ENCODE measurements around the gene KCNK15.
A peak's percentile ranks its signal among the peaks of the same experiment; 100 is the strongest.

Gene KCNK15

DNA sequence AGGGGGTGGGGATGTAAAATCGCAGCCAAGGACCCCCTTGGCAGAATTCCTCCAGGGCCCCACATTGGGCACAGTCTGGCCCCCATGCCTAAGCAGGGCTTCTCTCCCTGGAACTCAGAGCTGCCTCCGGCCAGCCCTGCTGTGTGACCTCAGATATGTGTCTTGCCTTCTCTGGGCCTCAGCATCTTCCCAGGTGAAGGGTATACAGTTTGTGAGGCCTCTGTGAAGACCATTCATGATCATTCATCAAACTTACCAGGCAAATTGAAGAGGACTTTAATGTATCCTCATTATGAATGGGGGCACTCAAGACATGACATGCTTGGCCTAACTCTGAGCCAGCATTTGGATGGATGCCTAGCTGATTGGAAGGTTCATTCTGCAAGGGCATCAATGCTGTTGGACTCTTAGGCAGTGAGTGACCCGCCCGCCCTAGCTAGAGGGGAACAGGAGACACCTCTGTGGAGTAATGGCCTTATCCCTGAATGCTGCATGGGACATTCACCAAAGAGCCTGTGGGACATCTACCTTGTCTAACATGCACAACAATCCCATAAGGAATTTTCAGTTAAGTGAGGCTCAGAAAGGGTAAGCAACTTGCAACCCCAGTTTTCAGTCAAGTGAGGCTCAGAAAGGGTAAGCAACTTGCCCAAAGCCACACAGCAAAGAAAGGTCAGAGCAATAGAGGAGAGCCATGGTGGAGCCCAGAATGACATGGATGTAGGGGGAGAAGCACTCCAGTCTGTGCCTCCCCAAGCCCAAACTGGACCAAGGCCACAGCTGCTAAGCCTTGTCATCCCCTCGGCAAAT, 30.0 kb upstream of the KCNK15 start:
- no peak for DNase-seq

DNA sequence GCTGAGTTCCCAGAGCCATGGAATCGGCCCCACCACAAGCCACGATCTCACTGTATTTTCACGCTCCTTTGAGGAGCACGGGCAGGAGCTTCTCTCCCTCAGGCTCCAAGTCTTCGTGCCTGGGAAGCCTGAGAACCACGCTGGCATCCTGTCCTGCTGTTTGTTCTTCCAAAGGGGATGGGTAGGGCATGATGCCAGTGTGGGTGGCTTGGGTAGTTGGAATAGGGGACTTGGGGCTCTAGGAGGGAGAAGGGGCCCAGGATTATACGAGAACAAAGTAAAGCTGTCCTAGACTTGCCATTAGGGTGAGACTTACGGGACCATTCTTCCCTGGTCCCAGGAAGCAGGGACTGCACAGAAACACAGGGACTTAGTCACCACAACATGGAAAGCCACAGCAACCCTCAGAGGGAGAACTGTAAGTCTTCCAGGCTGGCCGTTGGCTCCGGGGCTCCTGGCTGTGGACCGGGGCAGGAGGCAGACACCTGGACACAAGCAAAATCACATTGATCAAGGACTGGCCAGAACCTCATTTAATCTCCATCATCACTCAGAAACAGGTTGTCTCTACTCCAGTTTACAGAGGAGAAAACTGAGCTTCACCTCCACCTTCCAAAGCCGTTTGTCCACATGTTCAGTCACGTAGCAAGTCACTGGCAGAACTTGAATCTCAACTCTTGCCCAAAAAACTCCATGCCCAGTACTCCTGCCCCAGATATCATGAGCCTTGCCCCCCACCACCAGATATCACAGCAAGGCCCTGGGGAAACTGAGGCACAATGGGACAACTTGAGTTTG, 29.2 kb upstream of the KCNK15 start:
- no peak for DNase-seq

DNA sequence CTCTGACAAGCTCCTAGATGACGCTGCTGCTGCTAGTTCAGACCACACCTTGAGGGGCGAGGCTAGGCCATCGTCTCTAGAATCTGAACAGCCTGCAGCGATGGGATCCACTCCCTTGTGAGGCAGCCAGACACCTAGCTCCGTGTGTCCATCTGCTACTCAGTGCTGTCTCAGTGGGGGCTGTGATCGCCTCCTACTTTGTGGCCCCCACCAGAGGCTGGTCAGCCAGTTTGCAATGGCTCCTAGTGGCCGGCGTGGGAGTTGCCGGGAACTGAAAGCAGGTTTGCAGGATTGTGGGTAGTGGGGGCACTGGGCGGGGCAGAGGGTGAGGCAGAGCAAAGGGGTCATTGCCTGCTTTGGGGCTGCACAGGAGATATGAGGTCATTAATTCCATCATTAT, 27.7 kb upstream of the KCNK15 start:
- peak; percentile 25 for DNase-seq

DNA sequence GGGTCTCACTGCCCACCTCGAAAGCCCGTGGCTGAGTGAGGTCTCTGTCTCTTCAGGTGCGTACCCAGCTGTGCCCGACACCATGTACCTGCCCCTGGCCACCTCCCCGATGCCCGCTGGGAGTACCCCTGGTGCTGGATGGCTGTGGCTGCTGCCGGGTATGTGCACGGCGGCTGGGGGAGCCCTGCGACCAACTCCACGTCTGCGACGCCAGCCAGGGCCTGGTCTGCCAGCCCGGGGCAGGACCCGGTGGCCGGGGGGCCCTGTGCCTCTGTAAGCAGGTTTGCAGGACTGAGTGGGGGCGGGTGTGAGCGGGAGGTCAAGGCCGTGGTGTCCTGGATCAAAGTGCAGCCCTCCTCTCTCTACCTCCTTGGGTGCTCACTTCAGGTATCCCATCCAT, 25.8 kb upstream of the KCNK15 start:
- DNase-seq = no peak

DNA sequence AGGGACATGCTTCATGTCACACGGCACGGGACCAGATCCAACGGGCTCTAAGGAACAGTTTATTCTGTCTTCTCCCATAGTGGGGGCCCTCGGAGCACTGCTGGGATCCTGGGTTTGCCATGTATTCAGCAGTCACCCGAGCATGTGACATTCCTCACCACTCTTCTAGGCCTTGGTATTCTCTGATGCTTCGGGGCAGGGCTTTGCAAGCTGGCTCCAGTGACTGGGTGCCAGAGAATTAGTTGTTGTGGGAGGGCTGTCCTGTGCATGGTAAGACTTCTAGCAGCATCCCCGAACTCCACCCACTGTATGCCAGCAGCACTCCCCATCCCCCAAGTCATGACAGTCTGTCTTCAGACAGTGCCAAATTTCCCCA, 25.1 kb upstream of the KCNK15 start:
- DNase-seq = no peak

DNA sequence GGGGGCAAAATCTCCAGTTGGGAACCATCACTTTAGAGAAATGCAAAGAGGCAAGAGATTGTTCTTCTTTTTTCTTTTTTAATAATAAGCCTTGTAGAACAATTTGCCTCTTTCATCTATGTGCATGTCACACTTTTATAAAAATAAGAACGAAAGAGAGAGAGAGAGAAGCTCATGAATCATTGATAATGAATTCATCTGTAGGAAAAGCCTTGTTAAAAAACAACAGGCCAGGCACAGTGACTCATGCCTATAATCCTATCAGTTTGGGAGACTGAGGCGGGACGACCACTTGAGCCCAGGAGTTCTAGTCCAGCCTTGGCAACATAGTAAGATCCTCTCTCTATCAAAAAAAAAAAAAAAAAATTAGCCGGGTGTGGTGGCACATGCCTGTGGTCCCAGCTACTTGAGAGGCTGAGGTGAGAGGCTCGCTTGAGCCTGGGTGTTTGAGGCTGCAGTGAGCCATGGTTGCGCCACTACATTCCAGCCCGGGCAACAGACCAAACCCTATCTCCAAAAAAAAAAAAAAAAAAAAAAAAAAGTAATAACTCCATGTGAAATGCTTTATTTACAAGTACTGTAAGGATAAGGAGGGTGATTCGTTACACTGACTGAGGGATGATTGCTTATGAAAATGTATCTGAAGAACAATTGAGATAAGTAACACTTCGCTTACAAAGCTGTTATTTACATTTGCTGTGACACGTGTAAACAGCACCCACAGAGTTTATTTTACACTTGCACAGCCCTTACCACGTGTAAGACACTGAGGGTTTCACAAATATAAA, 24.5 kb upstream of the KCNK15 start:
- no peak for DNase-seq

DNA sequence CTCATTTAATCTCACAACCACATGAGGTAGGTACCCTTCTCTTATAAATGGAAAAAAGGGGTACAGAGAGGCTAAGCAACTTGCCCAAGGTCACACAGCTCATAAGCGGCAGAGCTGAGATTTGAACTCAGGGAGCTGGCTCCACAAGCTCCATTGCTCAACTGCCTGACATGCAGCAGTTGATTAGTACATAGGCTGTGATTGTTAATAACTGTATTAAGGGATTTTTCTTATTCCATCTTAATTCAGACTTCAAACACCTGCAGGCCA, 23.9 kb upstream of the KCNK15 start:
- DNase-seq = no peak

DNA sequence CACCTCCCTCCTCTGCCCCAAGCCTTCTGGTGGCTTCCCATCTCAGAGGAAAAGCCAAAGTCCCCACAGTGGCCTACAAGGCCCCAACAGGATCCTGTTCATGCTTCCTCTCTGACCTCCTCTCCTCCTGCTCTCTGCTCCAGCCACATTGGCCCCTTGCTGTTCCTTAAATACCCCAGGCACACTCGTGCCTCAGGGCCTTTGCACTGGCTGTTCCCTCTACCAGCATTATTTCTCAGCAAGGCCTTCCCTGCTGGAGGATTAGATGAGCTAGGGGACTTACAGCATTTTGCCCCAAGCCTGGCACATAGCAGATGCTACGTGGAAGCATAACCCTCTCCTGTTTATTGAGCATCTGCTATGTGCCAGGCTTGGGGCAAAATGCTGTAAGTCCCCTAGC, 22.7 kb upstream of the KCNK15 start:
- DNase-seq = no peak

DNA sequence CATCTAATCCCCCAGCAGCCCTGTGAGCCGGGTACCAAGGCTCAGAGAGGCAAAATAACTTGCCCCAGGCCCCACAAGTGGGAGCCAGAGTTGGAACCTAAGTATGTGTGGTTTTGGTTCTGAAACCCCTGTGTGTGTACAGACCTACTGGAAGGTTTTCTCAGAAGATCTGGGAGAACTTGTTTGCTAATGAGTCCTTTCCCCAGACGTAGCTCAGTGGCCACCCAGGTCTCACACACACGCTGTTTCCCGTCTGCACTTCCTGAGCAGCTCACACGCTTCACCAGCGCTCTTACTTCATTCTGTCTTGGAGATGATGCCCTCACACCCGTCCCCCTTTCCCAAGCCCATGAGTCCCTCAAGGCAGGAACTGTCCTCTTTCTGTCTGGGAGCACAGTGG, 22.3 kb upstream of the KCNK15 start:
- no peak for DNase-seq

DNA sequence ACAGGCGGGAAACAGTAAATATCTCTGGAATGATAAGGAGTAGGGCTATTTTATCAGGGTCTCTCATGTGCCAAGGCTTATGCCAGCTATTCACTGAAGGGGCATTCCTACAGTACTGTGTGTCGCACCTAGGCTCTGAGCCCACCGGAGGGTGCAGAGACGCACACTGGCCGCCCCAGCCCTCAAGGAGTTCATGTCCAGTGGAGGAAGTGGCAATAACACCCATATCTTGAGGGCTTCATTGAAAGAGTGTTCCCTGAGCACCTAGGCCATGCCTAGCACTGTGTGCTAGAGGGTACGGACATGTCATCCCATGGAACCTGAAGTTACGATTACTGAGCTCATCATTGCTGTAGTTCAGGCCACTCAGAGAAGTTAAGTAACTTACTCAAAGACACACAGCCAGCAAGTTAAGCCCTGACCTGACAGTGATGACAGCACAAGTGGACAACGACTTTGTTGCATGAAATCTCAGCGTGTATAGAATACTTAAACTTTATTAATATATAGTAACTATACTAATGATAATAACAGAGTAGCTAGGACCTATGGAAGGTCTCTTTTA, 21.8 kb upstream of the KCNK15 start:
- no peak for DNase-seq

DNA sequence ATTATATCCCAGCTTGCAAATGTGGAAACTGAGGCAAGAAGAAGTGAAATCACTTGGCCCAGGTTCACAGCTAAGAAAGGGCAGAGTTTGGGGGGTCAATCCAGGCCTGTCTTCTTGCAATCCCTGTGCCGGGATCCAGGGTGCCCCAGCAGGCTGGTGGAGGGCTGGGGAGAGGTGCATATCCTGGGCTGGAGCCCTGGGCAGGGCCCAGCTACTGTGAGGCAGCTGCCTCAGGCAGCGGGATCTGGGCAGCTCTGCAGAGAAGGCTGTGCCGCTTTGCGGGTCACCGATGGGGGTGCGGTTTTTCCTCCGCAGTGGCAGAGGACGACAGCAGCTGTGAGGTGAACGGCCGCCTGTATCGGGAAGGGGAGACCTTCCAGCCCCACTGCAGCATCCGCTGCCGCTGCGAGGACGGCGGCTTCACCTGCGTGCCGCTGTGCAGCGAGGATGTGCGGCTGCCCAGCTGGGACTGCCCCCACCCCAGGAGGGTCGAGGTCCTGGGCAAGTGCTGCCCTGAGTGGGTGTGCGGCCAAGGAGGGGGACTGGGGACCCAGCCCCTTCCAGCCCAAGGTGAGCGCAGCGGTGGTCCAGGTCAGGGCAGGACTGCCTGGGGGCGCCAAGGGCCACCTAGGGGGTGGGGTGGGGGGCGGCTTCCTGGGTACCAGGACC, 21.1 kb upstream of the KCNK15 start:
- DNase-seq = no peak

DNA sequence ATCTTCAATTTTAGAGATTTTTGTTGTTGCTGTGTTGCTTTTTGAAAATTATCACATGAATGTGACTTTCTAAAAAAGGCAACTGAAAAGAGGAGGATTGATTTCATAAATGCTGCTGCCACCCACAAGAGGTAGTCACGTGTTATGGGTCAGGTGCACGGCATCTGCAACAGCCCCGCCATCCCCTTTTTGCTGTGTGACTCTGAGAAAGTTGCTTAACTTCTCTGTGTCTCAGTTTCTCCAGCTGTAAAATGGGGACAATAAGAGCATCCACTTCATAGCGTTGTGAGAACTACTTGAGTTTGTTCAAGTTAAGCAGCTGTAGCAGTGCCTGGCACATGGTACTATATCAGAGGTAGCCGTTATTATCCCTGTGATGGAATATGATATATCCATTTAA, 19.8 kb upstream of the KCNK15 start:
- no peak for DNase-seq

DNA sequence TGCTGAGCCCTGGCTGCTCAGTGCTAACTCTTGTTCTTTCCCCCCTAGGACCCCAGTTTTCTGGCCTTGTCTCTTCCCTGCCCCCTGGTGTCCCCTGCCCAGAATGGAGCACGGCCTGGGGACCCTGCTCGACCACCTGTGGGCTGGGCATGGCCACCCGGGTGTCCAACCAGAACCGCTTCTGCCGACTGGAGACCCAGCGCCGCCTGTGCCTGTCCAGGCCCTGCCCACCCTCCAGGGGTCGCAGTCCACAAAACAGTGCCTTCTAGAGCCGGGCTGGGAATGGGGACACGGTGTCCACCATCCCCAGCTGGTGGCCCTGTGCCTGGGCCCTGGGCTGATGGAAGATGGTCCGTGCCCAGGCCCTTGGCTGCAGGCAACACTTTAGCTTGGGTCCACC, 18.6 kb upstream of the KCNK15 start:
- no peak for DNase-seq

DNA sequence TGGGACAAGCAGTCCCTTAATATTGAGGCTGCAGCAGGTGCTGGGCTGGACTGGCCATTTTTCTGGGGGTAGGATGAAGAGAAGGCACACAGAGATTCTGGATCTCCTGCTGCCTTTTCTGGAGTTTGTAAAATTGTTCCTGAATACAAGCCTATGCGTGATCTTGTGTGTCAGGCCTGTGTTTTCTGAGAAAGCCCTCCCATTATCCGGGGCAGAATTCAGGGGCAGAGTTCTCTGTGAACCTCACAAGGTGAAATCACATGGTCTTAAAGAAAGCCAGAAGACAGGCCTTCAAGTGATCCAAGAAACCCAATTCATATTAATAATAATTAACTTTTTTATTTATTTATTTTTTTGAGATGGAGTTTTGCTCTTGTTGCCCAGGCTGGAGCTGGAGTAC, 18.0 kb upstream of the KCNK15 start:
- no peak for DNase-seq

DNA sequence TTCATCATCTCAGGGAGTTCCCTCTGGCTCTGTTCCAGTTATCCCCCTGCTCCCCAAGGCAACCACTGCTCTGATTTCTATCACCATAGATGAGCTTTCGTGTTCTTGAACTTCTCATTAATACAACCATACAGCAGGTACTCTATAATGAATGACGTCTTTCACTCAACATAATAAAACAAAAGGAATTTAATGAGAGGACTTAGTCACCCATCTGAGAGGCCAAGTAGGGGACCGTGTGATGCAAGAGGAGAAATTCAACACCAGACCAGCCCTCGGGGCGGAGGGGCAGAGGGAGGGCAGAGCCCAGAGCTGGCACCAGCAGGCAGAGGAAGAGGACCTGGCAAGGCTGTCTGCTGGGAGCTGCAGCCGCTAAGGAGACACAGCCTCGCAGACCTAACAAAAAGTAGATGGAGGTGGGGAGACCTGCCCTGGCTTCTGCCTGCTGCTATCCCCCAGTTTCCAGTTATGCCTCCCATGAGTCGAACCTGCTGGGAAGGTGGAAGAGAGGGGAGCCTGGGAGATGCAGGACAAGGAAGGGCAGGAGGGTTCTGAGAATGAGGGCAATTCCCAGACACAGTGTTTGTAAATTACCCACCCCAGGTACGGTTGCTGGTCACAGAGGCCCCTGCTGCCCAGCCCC, 16.7 kb upstream of the KCNK15 start:
- peak; percentile 79 for DNase-seq

DNA sequence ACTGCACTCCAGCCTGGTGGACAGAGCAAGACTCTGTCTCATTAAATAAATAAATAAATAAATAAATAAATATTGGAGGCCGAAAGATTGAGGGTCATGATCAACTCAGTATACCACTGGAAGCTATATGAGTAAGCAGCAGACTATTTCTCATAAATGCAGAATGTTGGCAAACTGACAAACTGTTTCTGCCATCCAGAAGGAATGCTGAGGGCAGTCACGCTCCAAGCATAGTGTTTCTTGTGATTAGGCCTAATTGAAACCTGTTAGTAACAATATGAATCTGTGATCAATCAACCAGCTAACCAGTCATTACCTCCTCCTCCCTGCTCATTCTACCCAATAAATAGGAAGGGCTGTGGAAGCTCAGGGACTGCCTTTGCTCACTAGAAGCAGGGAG, 15.2 kb upstream of the KCNK15 start:
- no peak for DNase-seq

DNA sequence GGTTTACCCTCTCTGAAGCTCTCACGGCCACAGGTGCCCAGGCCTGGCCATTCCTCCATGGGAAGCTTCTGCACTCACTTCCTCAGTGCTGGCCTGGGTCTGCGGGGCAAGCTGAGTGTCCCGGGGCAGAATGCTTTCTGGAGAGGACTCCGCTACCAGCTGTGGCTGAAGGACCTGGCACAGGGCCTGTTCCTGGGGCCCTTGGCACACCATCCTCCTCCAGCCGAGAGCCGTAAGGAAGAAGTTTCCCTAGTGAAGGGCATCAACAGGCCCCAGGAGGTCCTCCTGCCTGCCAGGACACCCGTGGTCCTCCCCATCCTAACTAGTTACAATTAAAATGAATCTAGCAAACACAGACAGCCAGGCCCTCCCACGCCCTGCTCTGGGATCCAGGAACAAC, 14.0 kb upstream of the KCNK15 start:
- no peak for DNase-seq

DNA sequence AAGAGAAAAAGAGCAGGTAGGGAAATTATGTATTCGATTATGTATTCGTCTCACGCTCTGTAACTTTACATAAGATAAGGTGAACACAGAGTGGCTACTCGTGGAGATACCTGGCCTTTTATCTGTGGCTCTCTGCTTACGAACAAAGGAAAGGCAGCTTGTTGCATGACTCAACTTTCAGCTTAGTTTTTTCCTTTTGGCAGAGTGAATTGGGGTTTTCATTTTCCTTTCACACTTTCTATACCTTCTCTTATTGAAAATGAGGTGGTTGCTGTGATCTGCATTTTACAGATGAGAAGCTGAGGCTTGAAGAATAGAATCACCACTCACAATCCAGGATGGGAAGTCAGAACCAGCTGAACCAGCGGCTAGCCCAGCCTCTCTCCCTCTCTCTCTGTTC, 13.3 kb upstream of the KCNK15 start:
- DNase-seq = no peak

DNA sequence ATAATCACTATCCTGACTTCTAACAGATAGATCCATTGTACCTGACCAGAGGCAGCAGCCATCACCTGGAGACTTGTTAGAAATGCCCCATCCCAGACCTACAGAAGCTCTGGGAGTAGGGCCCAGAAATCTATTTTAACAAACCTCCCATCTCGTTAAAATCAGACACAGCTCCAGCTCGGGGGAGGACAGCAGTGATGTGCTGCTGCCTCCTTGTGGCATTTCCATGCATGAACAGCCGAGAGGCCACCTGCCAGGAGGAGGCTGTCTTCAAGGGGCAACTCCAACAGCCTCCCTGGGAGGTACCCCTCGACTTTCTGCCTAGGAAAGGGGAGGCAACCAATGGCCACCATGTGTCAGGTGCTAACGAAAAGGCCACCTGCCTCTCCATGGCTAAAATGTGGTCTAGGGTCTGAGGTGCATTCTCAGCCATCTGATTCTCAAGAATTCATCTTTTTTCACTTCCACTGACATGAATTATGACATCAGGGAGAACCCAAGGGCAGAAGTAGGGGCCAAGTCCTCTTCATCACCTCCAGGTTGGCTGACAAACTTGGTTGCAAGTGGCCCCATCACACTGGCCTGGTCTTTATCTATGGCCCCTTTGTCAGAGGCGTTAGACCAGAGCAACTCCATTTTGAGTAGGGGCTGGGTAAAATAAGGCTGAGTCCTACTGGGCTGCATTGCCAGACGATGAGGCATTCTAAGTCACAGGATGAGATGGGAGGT, 12.2 kb upstream of the KCNK15 start:
- peak; percentile 76 for DNase-seq

DNA sequence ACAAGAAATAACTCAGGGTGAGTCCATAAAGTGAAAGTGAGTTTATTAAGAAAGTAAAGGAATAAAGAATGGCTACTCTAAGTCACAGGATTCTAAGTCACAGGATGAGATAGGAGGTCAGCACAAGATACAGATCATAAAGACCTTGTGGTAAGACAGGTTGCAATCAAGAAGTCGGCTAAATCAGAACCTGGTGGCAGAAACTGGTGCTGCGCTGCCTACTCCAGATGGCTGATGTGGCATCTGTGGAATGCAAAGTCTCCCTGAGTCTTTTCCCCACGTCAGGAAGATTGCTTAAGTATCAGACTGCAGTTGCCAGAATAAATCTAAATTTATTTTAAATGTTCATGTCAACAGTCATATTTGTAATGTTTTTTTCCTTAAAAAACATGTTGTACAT, 10.7 kb upstream of the KCNK15 start:
- DNase-seq = peak; percentile 24

DNA sequence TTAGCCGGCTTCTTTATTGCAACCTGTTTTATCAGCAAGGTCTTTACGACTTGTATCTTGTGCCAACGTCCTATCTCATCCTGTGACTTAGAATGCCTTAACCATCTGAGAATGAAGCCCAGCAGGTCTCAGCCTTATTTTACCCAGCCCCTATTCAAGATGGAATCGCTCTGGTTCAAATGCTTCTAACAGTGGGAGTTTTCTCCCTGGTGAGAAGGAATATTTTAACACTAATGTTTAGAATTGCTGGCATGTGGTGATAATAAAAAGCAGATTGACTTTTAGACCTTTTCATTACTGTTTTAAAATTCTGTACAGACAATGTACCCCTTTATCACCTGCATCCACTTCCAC, 9.9 kb upstream of the KCNK15 start:
- no peak for DNase-seq

Data from DMS53 (cell line).